GM19025 (cell line): ENCODE measurements around the gene RIPOR3.
"Not testable (repeated sequence)": the region's sequence is repeated elsewhere in the genome, so short reads cannot be mapped to it uniquely, and the experiment has no call there.

Experiments
- ATAC-seq: cut with Tn5 transposase; IDR thresholded peaks from one replicate; pipeline ENCODE4 v1.9.1; 2021; ENCODE audit warnings: mild to moderate bottlenecking, low read depth, moderate library complexity; ENCODE audit not compliant: unreplicated experiment

Gene RIPOR3

DNA sequence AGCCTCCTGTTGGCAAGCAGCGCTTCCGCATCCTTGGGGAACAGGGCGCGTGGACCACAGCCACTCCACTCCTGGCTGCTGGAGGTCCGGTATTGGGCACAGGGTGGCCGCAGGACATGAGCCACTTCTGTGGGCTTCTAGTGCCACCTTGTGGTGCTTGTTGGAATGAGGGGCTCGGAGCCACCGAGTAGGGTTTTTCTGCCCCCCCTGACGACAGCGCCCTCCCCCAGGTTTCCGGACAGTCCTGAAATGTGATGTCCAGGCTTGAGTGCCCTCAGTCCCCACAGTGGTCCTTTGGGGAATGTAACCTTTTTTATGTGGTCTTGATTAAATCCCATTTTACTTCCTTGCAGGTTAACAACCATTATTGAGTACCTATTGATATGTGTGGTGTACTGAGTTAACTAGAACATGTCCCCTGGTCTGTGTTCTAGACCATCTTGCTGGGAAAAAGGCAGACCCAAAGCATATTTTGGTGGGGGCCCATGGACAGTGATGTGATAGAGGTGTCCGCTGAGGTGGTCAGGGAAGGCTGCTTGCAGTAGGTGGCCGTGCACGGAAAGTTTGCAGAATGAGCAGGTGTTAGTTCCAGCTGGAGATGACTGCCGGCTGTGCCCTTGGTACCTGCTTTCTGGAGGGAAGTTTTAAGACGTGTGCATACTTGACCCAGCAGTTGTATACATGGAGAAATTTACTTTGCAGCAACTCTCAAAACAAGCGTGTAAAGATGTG, 111.2 kb downstream of the RIPOR3 start:
- ATAC-seq: no peak

DNA sequence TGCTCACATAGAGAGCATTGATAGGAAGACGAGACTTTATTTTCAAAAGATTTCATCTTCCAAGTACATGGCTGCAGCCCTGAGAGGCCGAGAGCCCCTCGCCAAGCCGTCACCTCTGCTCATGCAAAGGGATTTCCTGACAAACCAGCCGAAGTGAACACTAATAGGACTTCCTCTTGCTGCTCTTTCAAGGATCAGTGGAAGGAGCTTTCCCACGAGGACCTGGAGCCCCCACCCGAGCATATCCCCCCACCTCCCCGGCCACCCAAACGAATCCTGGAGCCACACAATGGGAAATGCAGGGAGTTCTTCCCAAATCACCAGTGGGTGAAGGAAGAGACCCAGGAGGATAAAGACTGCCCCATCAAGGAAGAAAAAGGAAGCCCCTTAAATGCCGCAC, 111.8 kb downstream of the RIPOR3 start:
- no peak for ATAC-seq

DNA sequence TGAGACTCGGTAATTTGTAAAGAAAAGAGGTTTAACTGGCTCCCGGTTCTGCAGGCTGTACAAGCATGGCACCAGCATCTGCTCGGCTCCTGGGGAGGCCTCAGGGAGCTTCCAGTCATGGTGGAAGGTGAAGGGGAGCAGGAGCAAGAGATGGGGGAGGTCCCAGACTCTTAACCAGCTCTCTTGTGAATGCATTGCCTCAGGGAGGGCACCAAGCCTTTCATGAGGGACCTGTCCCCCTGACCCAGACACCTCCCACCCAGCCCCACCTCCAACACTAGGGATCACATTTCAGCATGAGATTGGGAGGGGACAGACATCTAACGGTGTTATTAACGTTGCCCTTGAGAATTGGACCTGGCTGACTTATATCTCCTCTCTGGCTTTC, 112.6 kb downstream of the RIPOR3 start:
- ATAC-seq: no peak

DNA sequence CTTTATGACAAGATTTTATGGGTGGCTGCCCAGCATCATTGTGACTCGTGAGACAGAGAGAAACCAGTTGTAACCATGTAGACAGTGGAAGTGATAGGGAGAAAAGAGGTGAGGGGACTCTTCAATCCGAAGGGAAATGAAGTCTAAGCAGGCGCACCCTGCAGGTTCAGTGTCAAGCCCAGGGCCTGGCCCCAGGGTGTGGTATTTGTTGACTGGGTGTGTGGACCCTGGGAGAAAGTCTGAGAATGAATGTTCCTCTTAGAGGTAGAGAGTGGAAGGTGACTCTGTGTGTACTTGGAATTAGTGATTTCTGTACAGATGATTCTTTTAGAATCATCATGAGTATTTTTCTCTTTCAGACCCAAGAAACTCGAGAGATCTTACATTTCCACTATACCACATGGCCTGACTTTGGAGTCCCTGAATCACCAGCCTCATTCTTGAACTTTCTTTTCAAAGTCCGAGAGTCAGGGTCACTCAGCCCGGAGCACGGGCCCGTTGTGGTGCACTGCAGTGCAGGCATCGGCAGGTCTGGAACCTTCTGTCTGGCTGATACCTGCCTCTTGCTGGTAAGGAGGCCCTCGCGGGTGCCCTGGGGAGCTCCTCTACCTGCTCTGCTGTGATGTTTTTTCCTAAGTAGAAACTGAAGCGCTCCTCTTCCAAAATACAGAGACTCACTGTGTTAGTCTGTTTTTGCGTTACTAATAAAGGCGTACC, 113.1 kb downstream of the RIPOR3 start:
- ATAC-seq: no peak

DNA sequence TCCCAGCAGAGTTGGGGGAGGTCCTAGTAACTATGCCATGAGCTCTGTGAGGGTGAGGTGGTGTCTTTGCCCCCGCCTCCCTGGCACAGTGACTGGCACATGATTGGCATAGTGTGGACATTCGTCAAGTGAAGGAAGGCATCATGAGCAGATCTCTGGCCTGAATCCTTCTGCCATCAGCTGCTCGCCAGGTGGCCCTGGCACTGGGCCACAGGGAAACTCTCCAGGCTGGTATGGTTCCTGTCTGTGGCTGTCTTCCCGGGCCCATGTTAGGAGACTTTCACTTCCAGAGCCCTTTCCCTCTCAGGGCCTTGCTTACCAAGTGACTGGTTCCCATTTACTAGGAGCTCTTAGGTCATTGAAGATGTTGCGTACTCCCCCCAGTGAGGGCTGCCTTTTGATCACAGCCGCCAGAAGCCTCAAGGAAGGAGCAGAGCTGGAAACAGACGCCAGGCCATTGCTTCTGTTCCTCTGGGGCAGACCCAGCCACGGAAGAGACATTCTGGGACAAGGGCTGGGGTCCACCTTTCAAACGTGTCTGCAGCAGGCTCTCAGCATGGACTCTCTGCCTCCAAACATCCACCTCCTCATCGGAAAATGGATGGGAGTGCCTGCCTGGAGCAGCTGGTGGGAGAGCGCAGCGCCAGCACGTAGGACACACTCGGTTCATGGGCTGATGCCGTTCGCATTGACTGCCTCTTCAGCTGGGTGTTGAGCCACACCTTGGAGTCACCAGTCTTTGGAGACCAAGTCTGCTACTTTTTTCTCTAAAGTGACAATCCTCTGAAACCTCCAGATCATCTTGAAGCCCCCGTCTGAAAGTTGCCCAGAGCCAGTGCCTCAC, 113.9 kb downstream of the RIPOR3 start:
- no peak for ATAC-seq

DNA sequence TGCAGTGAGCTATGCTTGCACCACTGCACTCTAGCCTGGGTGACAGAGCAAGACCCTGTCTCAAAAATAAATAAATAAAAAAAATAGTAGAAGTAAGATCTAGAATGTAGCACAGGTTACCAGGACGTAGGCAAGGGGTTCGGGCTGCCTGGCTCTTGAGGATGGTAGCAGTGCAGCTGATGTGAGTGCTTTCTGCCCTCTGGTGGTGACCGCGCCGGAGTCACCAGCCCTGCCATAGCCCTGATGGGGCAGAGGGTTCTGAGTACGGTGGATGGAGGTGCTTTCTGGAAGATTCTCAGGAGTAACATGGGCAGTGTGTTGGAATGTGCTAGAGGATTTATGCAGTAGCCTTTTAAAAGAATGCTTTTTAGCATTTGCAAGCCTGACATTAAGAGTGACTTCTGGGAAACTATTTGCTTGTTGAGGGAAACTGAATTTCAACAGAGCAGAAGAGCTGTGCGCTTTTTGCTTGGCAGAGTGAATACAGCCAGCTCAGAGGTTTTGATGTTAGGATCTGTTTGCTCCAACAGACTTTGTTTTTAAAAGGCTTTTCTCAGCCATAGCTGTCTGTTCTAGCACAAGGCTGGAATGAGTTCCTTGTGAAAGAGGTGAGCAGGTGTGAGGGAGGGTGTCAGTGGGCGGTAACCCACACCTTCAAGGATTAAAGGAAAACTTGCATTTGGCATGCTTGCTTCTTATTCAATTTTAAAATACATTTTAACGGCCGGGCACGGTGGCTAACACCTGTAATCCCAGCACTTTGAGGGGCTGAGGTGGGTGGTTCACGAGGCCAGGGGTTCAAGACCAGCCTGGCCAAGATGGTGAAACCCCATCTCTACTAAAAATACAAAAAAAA, 115.2 kb downstream of the RIPOR3 start:
- ATAC-seq: no peak

DNA sequence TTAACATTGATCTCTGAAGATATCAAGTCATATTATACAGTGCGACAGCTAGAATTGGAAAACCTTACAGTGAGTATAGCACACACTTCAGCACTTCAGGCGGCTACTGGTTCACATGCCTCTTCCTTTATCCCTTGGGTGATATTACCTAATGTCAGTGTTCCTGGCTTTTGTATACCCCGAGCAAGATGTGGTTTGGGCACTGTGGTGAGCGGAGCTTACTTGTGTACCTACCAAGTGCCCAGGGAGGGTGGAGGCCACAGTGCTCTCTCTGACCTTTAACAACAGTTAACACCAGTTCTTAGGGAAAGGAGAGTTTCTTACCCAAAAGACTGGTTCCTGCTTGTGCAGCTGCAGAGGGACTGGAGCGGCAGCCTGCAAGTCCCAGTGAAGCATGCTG, 116.8 kb downstream of the RIPOR3 start:
- ATAC-seq: no peak

DNA sequence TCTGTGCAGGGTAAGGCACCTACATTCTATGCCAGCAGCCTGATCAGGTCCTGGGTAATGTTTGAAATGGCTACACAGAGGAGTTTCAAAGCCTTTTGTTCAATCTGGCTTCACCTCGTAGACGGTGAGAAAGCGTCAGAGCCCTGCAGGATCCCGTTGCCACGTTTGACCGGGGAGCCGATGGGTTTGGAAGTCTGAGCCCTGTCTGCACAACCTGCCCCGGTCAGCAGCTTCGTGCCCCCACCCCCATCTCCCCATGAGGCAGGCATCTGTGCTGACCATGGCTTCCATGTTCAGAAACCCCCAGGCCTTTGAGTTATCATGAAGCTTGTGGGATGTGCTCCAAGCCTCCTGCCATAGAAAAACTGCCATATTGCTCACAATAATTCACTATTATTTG, 117.2 kb downstream of the RIPOR3 start:
- no peak for ATAC-seq

DNA sequence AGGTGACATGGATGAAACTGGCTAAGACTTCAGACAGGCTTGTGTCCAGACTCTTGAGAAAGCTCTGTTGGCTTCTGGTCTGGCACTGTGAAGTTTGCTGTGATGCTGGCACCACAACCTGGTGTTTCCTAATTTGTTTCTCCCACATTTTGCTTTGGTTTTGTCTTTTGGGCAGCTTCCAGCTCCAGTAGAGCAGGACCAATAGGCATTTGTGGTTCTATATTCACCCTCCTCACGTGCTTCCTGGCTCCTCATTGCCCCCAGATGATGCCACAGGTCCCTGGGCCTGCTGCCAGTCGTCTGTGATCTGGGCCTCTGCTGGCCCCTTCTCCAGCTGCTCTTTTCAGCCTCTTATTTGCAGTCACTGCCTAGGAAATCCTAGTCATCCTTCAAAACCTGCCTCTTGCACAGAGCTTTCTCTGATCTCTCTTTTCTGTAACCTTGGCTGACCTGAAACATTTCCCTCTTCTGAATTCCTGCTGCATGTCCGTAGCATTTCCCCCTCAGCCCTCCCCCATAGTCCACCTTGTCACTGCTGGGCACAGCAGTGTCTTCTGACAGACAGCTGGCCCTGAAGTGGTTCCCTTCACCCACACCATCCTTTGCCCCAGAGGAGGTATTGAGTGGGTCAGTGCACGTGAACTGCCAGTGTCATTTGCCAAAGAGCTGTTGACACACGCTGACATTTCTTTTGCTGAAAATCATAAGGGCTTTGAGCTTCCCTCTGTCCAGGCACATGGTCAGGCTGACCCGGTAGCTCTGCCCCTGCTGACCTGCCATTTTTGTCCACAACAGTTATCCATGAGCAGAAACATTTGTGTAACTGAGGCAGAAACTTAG, 118.2 kb downstream of the RIPOR3 start:
- ATAC-seq: no peak

DNA sequence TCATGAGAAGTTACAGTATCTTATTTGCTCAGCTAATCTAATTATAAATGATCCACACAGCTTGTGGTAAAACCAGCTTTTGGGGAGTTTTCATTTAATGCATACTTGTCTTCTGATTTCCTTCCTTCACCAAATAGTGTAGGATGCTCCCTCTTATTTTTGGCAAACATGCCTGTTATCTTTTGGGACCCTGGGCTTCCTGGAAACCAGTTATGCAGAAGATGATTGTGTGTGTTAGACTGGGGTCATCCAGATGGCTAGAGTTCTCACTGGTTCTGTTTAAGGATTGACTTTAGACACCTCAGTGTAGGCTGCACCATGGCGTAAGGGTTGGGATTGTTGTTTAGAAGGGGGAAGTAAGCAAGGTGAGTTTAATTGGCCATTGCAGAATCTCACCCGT, 119.9 kb downstream of the RIPOR3 start:
- no peak for ATAC-seq

DNA sequence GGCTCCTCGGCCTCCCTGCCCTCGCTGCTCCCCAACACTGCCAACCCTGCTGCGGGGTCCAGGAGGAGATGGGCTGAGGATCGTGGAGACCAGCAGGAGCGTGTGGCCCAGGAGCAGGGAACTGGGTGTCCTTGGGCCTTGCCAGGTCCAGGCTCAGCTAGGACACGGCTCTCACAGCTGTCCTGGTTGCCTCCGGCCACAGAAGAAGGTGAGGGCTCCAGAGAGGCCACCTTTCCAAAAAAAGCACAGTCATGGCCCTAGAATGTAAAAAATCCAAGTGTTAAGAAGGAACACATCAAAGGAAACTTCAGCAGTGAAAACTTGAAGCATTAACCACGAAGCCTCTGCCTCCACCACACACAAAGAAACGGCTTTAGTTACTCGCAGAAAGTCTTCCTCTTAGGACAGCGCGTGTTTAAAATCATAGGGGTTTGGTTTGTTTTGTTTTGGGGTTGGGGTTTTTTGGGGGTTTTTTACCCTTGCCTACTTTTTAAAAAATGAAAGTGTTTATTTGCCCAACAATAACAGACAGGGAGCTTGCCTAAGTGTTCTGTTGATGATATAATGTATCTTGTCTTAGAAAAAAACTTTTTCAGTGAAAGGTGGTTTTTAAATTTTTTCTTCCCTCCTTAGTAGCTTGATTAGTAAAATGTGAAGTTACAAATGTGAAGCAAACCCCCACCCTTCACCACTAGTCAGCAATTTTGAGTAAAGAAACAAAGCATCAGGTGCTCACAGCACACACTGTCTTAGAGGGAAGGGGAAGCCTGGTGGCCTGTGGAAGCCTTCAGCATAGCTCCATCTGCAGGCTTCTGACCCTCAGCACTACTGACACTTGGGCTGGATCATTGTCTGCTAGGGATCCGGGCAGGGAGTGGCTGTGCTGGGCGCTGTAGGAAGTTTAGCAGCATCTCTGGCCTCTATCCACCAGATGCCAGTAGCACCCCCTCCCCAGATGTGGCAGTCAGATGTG, 121.2 kb downstream of the RIPOR3 start:
- peak; percentile 66 for ATAC-seq

DNA sequence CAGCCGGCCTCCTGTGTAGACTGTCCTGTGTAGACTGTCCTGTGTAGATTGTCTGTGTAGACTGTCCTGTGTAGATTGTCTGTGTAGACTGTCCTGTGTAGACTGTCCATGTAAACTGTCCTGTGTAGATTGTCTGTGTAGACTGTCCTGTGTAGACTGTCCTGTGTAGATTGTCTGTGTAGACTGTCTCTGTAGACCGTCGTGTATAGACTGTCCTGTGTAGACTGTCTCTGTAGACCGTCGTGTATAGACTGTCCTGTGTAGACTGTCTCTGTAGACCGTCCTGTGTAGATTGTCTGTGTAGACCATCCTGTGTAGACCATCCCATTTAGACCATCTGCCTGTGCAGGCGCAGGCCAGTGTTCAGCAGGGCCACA, 121.9 kb downstream of the RIPOR3 start:
- not testable (repeated sequence) for ATAC-seq

DNA sequence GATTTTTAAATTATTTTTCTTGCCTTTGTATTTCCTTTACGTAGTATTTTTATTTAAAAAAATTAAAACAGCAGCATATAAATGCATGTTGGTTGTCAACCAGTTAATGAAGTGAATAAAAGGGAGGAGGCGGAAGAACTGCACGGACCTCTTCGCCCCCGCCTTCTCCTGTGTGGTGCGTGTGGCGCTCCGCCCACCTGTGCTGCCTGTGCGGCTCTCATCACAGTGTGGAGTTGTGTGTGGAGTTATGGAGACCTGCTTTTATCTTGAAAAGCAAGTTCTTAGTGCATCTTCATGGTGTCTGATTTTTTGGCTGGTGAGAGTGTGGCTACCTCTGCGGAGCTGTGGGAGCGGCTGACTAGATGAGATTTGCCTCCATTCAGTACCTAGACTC, 122.8 kb downstream of the RIPOR3 start:
- no peak for ATAC-seq

DNA sequence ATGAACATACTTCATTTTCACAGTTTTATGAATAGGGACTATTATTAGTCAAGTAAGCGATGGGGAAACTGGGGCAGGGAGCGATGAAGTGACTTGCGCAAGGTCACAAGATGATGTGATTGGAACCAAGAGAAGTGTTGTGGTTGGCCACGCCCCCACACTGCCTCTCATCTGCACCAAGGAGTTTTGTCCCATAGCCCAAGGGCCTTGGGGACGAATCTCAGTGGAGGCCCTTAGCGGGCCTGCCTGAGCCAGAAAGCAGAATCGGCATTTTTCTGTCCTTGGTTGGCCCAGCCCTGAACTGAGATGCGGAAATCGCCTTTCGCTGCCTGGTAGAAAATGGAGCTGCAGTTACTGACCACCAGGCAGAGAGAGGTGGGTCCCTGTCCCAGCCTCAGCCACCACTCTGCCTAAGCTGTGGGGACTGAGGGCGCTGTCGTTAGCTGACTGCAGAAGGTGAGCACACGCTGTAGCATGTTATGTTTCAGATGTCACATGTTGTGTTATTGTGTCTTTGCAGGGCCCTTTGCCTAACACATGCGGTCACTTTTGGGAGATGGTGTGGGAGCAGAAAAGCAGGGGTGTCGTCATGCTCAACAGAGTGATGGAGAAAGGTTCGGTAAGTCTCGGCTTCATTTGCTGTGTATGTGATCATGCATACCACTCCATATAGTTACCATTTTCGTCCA, 123.3 kb downstream of the RIPOR3 start:
- no peak for ATAC-seq

DNA sequence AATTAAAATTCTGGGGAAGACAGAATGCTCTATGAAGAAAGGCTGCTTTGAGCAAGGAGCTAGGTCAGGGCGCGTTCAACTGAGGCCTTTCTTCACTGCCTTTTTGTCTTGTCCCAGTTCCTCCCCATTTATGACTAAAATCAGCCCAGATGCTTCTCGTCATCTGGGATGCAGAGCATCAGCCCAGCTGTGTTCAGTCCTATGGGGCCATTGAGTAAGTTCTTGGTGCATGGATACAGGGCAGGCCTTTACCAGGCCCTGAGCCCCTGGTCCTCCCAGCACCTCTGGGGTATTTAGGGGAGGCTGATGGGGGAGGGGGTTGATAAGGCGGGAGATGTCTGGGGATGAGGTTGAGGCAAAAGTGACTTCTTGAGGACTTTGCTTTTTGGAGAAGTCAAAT, 125.5 kb downstream of the RIPOR3 start:
- ATAC-seq: no peak

DNA sequence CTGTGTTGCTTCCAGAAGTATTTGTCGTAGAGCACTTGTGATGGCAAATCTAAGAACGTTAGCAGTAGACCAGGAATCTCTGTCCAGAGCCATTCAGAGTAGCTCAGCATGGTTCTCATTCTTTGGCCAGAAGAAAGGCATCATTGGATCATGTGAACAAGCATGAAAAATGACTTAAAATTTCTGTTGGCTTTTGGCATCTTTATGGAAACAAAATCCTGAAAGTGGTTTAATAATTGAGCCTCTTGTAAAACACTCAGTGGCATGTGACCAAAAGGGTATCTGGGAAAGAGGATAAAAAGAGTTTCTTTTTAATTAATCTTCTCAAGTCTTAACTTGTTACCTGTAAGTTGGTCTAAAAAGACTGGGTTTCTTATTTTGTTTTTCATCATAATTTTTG, 126.0 kb downstream of the RIPOR3 start:
- no peak for ATAC-seq

DNA sequence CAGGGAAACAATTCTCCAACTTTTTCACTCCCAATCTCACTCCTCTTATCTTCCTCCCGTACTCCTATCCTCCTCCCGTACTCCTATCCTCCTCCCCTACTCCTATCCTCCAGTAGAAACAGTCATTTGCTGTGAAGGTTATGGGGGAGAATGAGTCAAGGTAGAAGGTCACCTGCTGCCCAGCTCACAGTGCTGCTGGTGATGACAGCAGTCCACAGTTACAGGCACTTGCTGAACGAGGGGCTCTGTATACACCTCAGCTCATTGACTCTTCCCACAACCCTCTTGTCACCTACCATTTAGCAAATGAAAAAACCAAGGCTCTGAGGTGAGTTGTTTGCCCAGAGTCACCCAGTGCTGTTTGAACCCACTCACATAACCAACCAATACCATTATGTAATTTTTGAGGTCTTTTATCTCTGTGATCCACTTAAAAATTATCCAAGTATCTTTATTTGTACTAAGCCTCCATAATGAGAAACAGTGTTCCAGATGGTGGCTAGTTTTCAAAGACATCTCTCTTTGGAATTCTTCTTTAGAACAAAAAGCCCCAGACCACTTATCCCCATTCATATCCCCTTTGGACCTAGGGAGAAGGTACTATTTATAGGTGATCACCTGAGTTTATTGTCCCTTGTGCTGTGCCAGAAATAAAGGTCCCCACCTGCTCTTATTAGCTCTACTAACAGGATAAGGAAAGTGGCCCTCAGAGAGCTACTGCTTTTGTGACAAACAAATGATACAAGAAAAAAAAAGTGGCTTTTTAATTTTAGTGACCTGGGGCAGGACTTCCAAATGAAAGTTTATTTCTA, 128.0 kb downstream of the RIPOR3 start:
- ATAC-seq: no peak
